K562 (cell line): Measurements from ENCODE around the gene CGNL1. TPM values are rescaled to one million over a fixed set of nuclear protein-coding genes. Genes with fewer than 3 reads are reported as not detected.

ENCODE experiments used
- ATAC-seq: fragments of 200-7000 bp; cut with Tn5 transposase; 3 replicates; pipeline ENCODE4 v1.9.1; 2020; ENCODE audit warnings: moderate library complexity
- BruUV-seq: library from RNA; stranded (reverse); fragments of 400-500 nt; replicated peaks from 2 replicates; lab custom pipeline; 2021; lab: Mats Ljungman, UMichigan
- CTCF ChIA-PET: fragments of 300-600 bp; formaldehyde crosslinking; extraction: SDS; loops from one replicate; lab custom pipeline; 2021; ENCODE audit warnings: low intra/inter-chr PET ratio; lab: Yijun Ruan, JAX
- POLR2A ChIA-PET: fragments of 300-600, 350-650 bp; sonication (Branson Sonifier 250); formaldehyde crosslinking; extraction: SDS; loops from one replicate; lab custom pipeline; 2021; ENCODE audit warnings: antibody characterized with exemption, inconsistent platforms; lab: Yijun Ruan, JAX
- DNase-seq, 4 experiments: peaks; one replicate each; pipeline versions ENCODE4 v3.0.0 to v3.0.0-alpha.2; 2011 to 2018; ENCODE audit warnings: low spot score in 3 of 4, mixed read lengths in 3 of 4; ENCODE audit errors: extremely low read depth in 1 of 4
- FAIRE-seq: peaks from 2 replicates; lab custom pipeline; 2011; peaks lifted over from hg19 to GRCh38; lab: Jason Lieb, UNC
- H2AFZ ChIP-seq: 2 replicates; pipeline ENCODE4 v1.6.0; 2011; ENCODE audit warnings: low read depth, low read length, control low read depth, inconsistent platforms
- H3K27ac ChIP-seq: fragments of 200-600 bp; 3 replicates; pipeline ENCODE4 v1.8.0; 2011; ENCODE audit warnings: low read depth, mild to moderate bottlenecking, control low read depth, inconsistent platforms, low read length, moderate library complexity, mixed read lengths; ENCODE audit errors: extremely low read depth
- H3K27me3 ChIP-seq, 2 experiments: fragments of 300-600 bp in 1 of 2; 2 replicates in 1 of 2; 3 replicates in 1 of 2; pipeline versions ENCODE4 v1.6.0 to v1.8.0; 2011; ENCODE audit warnings: inconsistent platforms in 2 of 2, low read length in 2 of 2, mild to moderate bottlenecking in 1 of 2, mixed read lengths in 1 of 2, moderate library complexity in 1 of 2; ENCODE audit not compliant: control insufficient read depth in 2 of 2, insufficient read depth in 2 of 2
- H3K36me3 ChIP-seq: fragments of 300-600 bp; 3 replicates; pipeline ENCODE4 v1.8.0; 2011; ENCODE audit warnings: mild to moderate bottlenecking, low read length, inconsistent platforms; ENCODE audit not compliant: control insufficient read depth, insufficient read depth
- H3K4me1 ChIP-seq, 2 experiments: fragments of 200-600 bp in 1 of 2; replicated peaks in 1 of 2; 2 replicates in 1 of 2; 3 replicates in 1 of 2; pipeline versions ENCODE4 v1.5.1 to v1.8.0; 2011; ENCODE audit warnings: inconsistent platforms in 2 of 2, low read length in 2 of 2, mild to moderate bottlenecking in 1 of 2, mixed read lengths in 1 of 2, moderate library complexity in 1 of 2; ENCODE audit not compliant: control insufficient read depth in 2 of 2, insufficient read depth in 2 of 2
- H3K4me2 ChIP-seq: 2 replicates; pipeline ENCODE4 v1.6.1; 2011; ENCODE audit warnings: low read length, control low read depth, inconsistent platforms, mixed read lengths; ENCODE audit not compliant: insufficient read depth
- H3K4me3 ChIP-seq: fragments of 200-600 bp; sonication (generic), shearing (Covaris generic); 2 replicates; pipeline ENCODE4 v1.5.1; 2016; ENCODE audit warnings: control low read depth, inconsistent platforms
- H3K79me2 ChIP-seq: fragments of 200-600 bp; 3 replicates; pipeline ENCODE4 v1.8.0; 2011; ENCODE audit warnings: low read length, inconsistent platforms; ENCODE audit not compliant: control insufficient read depth, insufficient read depth
- H3K9ac ChIP-seq, 2 experiments: 2 replicates each; pipeline versions ENCODE4 v1.6.0 to v1.6.1; 2011; ENCODE audit warnings: low read depth in 2 of 2, low read length in 2 of 2, control low read depth in 1 of 2, inconsistent platforms in 1 of 2, mild to moderate bottlenecking in 1 of 2, mixed read lengths in 1 of 2; ENCODE audit not compliant: insufficient read depth in 1 of 2
- H3K9me1 ChIP-seq: one replicate; pipeline ENCODE4 v1.6.0; 2011; ENCODE audit warnings: inconsistent platforms, mild to moderate bottlenecking, low read length, moderate library complexity; ENCODE audit not compliant: control insufficient read depth, insufficient read depth
- H3K9me3 ChIP-seq: replicated peaks from 2 replicates; pipeline ENCODE4 v1.5.1; 2011; ENCODE audit warnings: low read depth, low read length, inconsistent platforms; ENCODE audit not compliant: control insufficient read depth, insufficient read depth
- H4K20me1 ChIP-seq: replicated peaks from 2 replicates; pipeline ENCODE4 v1.6.1; 2011; ENCODE audit warnings: low read length, inconsistent platforms, mixed read lengths; ENCODE audit not compliant: control insufficient read depth, insufficient read depth
- ADNP ChIP-seq: fragments of 200-800 bp; sonication (Bioruptor generic); IDR thresholded peaks from 2 replicates; pipeline ENCODE4 v1.6.1; 2016; ENCODE audit warnings: missing genetic modification characterization, missing compliant biosample characterization
- RBM39 ChIP-seq: fragments of 200-400 bp; formaldehyde crosslinking; optimal IDR thresholded peaks from 2 replicates; pipeline ENCODE3; 2018; ENCODE audit warnings: low read depth, low read length
- RHOXF2B ChIP-seq: fragments of 250-450 bp; sonication (Bioruptor Pico); conservative IDR thresholded peaks from 2 replicates; pipeline ENCODE4 v1.5.1; 2021
- ZNF695 ChIP-seq: fragments of 450-650 bp; formaldehyde crosslinking; IDR thresholded peaks from 2 replicates; pipeline ENCODE4 v1.4.0; 2020; ENCODE audit warnings: mild to moderate bottlenecking, moderate library complexity
- WGBS: fragments of 100-300 bp; shearing (Covaris generic); methylation state at CpG from one replicate; pipeline ENCODE4 v1.1.6; 2016; ENCODE audit warnings: low coverage, mixed read lengths; ENCODE audit not compliant: insufficient coverage; ENCODE audit errors: missing lambda C conversion rate; 5-methylcytosine and 5-hydroxymethylcytosine counted together
- in situ Hi-C: fragments of 300-500 bp; cut with MboI; formaldehyde crosslinking; loops from 4 replicates; pipeline ENCODE4 v1.15.0; 2018; ENCODE audit warnings: inconsistent platforms, mixed read lengths
- intact Hi-C: fragments of 100-400 bp; cut with micrococcal nuclease; formaldehyde crosslinking; loops from 2 replicates; pipeline ENCODE4 v1.14.2; 2022
- polyA plus RNA-seq, 8 experiments: library from polyadenylated mRNA; depleted of rRNA in 4 of 8; stranded (reverse) in 5 of 8; unstranded in 3 of 8; fragments of >200 nt; fragmentation: Nextera tagmentation in 2 of 8; fragmentation: Illumina TruSeq in 1 of 8; extraction: Ambion mirVana in 2 of 8; extraction: Trizol in 1 of 8; gene quantifications; 2 replicates each; pipeline versions ENCODE4 v1.2.1 to v1.2.3, GENCODE V29; 2011 to 2014; ENCODE audit warnings: inconsistent platforms in 1 of 8, missing spikeins in 1 of 8
- total RNA-seq, 7 experiments: library from RNA; depleted of rRNA in 6 of 7; stranded (reverse); fragments of >200 nt in 6 of 7; fragmentation: Illumina TruSeq in 2 of 7; extraction: Trizol in 2 of 7; gene quantifications; 2 replicates each; pipeline versions ENCODE4 v1.2.1 to v1.2.3, GENCODE V29; 2011 to 2021; ENCODE audit warnings: low replicate concordance in 1 of 7
- TF ChIP-seq, protein P1 (sequence below): fragments of 250-450 bp; sonication (Bioruptor Pico); IDR thresholded peaks from 2 replicates; pipeline ENCODE4 v1.8.0; 2021; ENCODE audit warnings: moderate library complexity, mild to moderate bottlenecking, inconsistent platforms

CGNL1 gene
- total and polyA plus RNA-seq, 9 of the 15 experiments (the other 6 are each of a cell fraction or from before 2014, with no cell fraction given), result 0.01 to 0.07 TPM; not detected in 7

DNA sequence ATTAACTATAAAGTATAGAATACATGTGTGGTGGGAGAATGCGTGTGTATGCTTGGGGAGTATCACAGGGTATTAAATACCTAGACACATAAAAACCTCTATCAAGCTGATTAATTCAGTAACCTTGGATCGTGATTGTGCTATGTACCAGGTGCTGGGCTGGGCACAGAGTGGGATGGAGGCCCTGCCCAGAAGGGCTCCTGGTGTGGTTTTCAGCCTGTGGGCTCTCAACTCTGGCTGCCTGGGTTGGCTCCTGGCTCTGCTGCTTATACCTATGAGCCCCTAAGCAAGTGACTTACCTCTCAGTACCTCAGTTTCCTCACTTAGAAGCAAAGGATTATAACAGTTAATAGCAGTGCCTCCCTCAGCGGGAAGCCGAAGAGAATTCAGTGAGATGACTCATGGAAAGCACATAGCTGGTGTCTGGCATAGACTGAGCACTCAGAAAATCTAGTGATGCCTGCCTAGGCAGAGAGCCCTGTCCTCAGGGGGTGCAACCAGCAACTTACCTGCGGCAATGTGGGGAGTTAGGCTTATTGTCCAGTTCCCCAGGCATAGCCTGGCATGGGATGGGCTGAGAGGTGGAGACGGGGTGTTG, 124.8 kb downstream of the CGNL1 start:
- no peak for DNase-seq
- Histone ChIP-seq H4K20me1 (no peaks in the 10 kb centered on the region), H3K4me3 (no peak overlapping the region), H3K9me3 (no peaks in the 10 kb centered on the region), H3K27me3 (peaks cover 24 to 63% of the 10 kb centered on the region in 2 experiments; a peak in 4 of 5 replicates), H3K27ac (no peak overlapping the region), H3K9me1 (peaks cover 3% of the 10 kb centered on the region), H2AFZ (no peak overlapping the region), H3K9ac (no peak overlapping the region), H3K79me2 (no peaks in the 10 kb centered on the region), H3K4me2 (no peak overlapping the region), H3K4me1 (no peaks in the 10 kb centered on the region), H3K36me3 (no peaks in the 10 kb centered on the region)
- no peak for ATAC-seq
- ChIA-PET CTCF (no interaction called here), POLR2A (interaction anchor here (0.6 to 1.2 kb wide), 3 partner anchors 11 to 535 kb away, joined by 3 read pairs; no protein-coding TSS in a partner anchor)
- intact Hi-C loops, result no loop called here
- WGBS, result under 1% methylated on average over 6 of the region's 6 CpGs
- in situ Hi-C loops, result no loop called here
- BruUV-seq, result no TSS peak
- FAIRE-seq, result no peak
- TF ChIP-seq ADNP (tag), result no peak
- TF ChIP-seq RHOXF2B, result no peak
- no peak for TF ChIP-seq RBM39
- no peak for TF ChIP-seq ZNF695
- TF ChIP-seq, protein P1, sequence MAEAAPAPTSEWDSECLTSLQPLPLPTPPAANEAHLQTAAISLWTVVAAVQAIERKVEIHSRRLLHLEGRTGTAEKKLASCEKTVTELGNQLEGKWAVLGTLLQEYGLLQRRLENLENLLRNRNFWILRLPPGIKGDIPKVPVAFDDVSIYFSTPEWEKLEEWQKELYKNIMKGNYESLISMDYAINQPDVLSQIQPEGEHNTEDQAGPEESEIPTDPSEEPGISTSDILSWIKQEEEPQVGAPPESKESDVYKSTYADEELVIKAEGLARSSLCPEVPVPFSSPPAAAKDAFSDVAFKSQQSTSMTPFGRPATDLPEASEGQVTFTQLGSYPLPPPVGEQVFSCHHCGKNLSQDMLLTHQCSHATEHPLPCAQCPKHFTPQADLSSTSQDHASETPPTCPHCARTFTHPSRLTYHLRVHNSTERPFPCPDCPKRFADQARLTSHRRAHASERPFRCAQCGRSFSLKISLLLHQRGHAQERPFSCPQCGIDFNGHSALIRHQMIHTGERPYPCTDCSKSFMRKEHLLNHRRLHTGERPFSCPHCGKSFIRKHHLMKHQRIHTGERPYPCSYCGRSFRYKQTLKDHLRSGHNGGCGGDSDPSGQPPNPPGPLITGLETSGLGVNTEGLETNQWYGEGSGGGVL (CRISPR knock-in tag), result no peak
